OCI-LY1 (cell line): Measurements from ENCODE around the gene PTPRJ.
A peak's percentile ranks its signal among the peaks of the same experiment; 100 is the strongest.

Experiments used
- H2AFZ ChIP-seq: fragments of 200-600 bp; sonication (generic), shearing (Covaris generic); 2 replicates; pipeline ENCODE4 v1.6.0; 2014; ENCODE audit warnings: antibody characterized with exemption, mild to moderate bottlenecking, low read length
- H3F3A ChIP-seq: fragments of 200-600 bp; sonication (generic), shearing (Covaris generic); 2 replicates; pipeline ENCODE4 v1.6.0; 2014; ENCODE audit warnings: mild to moderate bottlenecking, antibody characterized with exemption, low read length, moderate library complexity; ENCODE audit not compliant: insufficient read depth
- H3K27ac ChIP-seq: fragments of 200-600 bp; sonication (generic); 2 replicates; pipeline ENCODE4 v1.5.1; 2014; ENCODE audit warnings: low read length, mixed run types, mild to moderate bottlenecking, low read depth; ENCODE audit not compliant: poor library complexity, severe bottlenecking
- H3K27me3 ChIP-seq: fragments of 200-600 bp; sonication (generic); 2 replicates; pipeline ENCODE4 v1.6.0; 2014; ENCODE audit warnings: antibody characterized with exemption, mild to moderate bottlenecking, low read length, moderate library complexity; ENCODE audit not compliant: insufficient read depth
- H3K36me3 ChIP-seq: fragments of 200-600 bp; sonication (generic); 2 replicates; pipeline ENCODE4 v1.6.1; 2014; ENCODE audit warnings: mild to moderate bottlenecking, antibody characterized with exemption, low read length, moderate library complexity, mixed read lengths; ENCODE audit not compliant: insufficient read depth
- H3K4me1 ChIP-seq: fragments of 200-600 bp; sonication (generic); 2 replicates; pipeline ENCODE4 v1.5.1; 2014; ENCODE audit warnings: mild to moderate bottlenecking, low read length, moderate library complexity; ENCODE audit not compliant: insufficient read depth, severe bottlenecking
- H3K4me2 ChIP-seq: fragments of 200-600 bp; sonication (generic), shearing (Covaris generic); 2 replicates; pipeline ENCODE4 v1.6.1; 2014; ENCODE audit warnings: low read length
- H3K4me3 ChIP-seq: fragments of 200-600 bp; sonication (generic); 2 replicates; pipeline ENCODE4 v1.5.1; 2014; ENCODE audit warnings: low read length, low read depth, mild to moderate bottlenecking, mixed read lengths; ENCODE audit not compliant: poor library complexity, severe bottlenecking
- H3K79me2 ChIP-seq: fragments of 200-600 bp; shearing (Covaris generic); 2 replicates; pipeline ENCODE4 v1.6.1; 2016; ENCODE audit warnings: mixed run types, low read length, mixed read lengths; ENCODE audit not compliant: insufficient read depth
- H3K9ac ChIP-seq: fragments of 200-600 bp; sonication (generic), shearing (Covaris generic); 2 replicates; pipeline ENCODE4 v1.6.1; 2014; ENCODE audit warnings: mild to moderate bottlenecking, low read length, mixed read lengths
- H3K9me2 ChIP-seq: fragments of 200-600 bp; sonication (generic), shearing (Covaris generic); 2 replicates; pipeline ENCODE4 v1.6.1; 2014; ENCODE audit warnings: low read depth, mild to moderate bottlenecking, low read length, mixed read lengths
- H3K9me3 ChIP-seq: fragments of 200-600 bp; shearing (Covaris generic); 2 replicates; pipeline ENCODE4 v1.6.1; 2014; ENCODE audit warnings: low read length, mixed read lengths
- H4K20me1 ChIP-seq: fragments of 200-600 bp; sonication (generic), shearing (Covaris generic); 2 replicates; pipeline ENCODE4 v1.6.0; 2016; ENCODE audit warnings: mild to moderate bottlenecking, low read length; ENCODE audit not compliant: insufficient read depth
- EZH2 ChIP-seq: fragments of 200-600 bp; sonication (generic), shearing (Covaris generic); IDR thresholded peaks from 2 replicates; pipeline ENCODE4 v1.8.0; 2017; ENCODE audit warnings: borderline replicate concordance, mixed run types, mild to moderate bottlenecking, antibody characterized with exemption, low read length, moderate library complexity, mixed read lengths
- TF ChIP-seq, protein P1 (sequence below): fragments of 200-600 bp; sonication (generic), shearing (Covaris generic); IDR thresholded peaks from 2 replicates; pipeline ENCODE4 v1.5.1; 2017; ENCODE audit warnings: mild to moderate bottlenecking, antibody characterized with exemption, low read length, moderate library complexity, mixed read lengths

PTPRJ gene

DNA sequence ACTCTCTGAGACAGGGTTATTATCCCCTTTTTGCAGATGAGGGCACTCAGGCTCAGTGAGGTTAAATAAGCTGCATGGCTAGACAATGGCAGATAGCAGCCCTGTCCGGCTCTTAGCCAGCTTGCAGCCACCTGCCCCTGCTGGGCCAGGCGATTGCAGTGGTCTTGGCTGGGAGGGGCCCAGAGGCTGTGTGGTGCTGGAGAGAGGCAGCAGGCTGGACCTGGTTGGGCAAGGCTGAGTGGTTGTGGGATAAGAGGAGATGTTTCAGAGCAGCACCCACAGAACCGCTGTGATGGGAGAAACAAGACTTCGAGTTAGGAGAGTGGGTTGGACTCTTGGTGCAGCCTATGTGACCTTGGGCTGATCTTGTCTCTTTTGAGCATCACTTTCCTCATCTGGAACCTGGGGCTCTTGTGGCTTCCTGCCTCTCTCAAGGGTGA lies 25.5 kb downstream of the PTPRJ start:
- Histone ChIP-seq H3K9me3 (no peaks in the 10 kb centered on the region), H3K4me2 (peak overlapping the region; percentile 76), H2AFZ (no peak overlapping the region), H3K4me3 (peak overlapping the region; percentile 20), H3K4me1 (peaks cover 95% of the 10 kb centered on the region), H3K79me2 (peaks cover 84% of the 10 kb centered on the region), H4K20me1 (no peaks in the 10 kb centered on the region), H3K27ac (peak overlapping the region; percentile 98), H3K27me3 (no peaks in the 10 kb centered on the region), H3K9ac (peak overlapping the region; percentile 62), H3K9me2 (no peaks in the 10 kb centered on the region), H3K36me3 (no peaks in the 10 kb centered on the region), H3F3A (peaks cover 7% of the 10 kb centered on the region)
- TF ChIP-seq, protein P1, sequence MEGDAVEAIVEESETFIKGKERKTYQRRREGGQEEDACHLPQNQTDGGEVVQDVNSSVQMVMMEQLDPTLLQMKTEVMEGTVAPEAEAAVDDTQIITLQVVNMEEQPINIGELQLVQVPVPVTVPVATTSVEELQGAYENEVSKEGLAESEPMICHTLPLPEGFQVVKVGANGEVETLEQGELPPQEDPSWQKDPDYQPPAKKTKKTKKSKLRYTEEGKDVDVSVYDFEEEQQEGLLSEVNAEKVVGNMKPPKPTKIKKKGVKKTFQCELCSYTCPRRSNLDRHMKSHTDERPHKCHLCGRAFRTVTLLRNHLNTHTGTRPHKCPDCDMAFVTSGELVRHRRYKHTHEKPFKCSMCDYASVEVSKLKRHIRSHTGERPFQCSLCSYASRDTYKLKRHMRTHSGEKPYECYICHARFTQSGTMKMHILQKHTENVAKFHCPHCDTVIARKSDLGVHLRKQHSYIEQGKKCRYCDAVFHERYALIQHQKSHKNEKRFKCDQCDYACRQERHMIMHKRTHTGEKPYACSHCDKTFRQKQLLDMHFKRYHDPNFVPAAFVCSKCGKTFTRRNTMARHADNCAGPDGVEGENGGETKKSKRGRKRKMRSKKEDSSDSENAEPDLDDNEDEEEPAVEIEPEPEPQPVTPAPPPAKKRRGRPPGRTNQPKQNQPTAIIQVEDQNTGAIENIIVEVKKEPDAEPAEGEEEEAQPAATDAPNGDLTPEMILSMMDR: no peak
- no peak for TF ChIP-seq EZH2

- Histone ChIP-seq H3K4me3 (peak overlapping the region; percentile 20), H3K9ac (peak overlapping the region; percentile 62; the same call in 1 of the 2 replicates), H3K4me2 (peak overlapping the region; percentile 76), H4K20me1 (no peaks in the 10 kb centered on the region), H3K4me1 (peaks cover 95% of the 10 kb centered on the region), H3K9me3 (no peaks in the 10 kb centered on the region), H3K27ac (peak overlapping the region; percentile 98), H3K36me3 (no peaks in the 10 kb centered on the region), H2AFZ (no peak overlapping the region), H3K79me2 (peaks cover 90% of the 10 kb centered on the region), H3K27me3 (no peaks in the 10 kb centered on the region), H3F3A (peaks cover under 1% of the 10 kb centered on the region; the same call in 1 of the 2 replicates), H3K9me2 (no peaks in the 10 kb centered on the region)
- TF ChIP-seq, protein P1: no peak
- no peak for TF ChIP-seq EZH2
Measured at GRCh38 chr11:48006301-48006992, 26.1 kb downstream of the PTPRJ start.

GRCh38 chr11:48007677-48008076 lies 27.3 kb downstream of the PTPRJ start:
- Histone ChIP-seq H3K4me1 (peaks cover 95% of the 10 kb centered on the region), H3K27me3 (no peaks in the 10 kb centered on the region), H3K4me2 (no peak overlapping the region), H3K36me3 (no peaks in the 10 kb centered on the region), H2AFZ (no peak overlapping the region), H3K27ac (peak overlapping the region; percentile 98), H3K79me2 (peaks cover 90% of the 10 kb centered on the region), H3K9me2 (no peaks in the 10 kb centered on the region), H3K9me3 (no peaks in the 10 kb centered on the region), H4K20me1 (no peaks in the 10 kb centered on the region), H3F3A (no peaks in the 10 kb centered on the region), H3K4me3 (no peak overlapping the region), H3K9ac (no peak overlapping the region)
- TF ChIP-seq, protein P1: no peak
- no peak for TF ChIP-seq EZH2
